Adrenal gland (tissue), 5 donors: Measurements from ENCODE around the gene SELENOM.

Experiments used
- POLR2A ChIP-seq, 2 donors: fragments of 450-650 bp; IDR thresholded peaks; one replicate each; pipeline ENCODE4 v1.6.1; 2017; ENCODE audit warnings: antibody characterized with exemption in 2 of 2, mild to moderate bottlenecking in 2 of 2, moderate library complexity in 1 of 2
- TF ChIP-seq, protein P1 (sequence below), 6 experiments: fragments of 450-650 bp in 4 of 6; fragments of 200-600 bp in 2 of 6; sonication (generic) in 1 of 6; IDR thresholded peaks; 1 replicate in 5 of 6; 2 replicates in 1 of 6; pipeline versions ENCODE4 v1.5.1 to v1.8.0; 2016 to 2021; ENCODE audit warnings: antibody characterized with exemption in 6 of 6, mild to moderate bottlenecking in 2 of 6, moderate library complexity in 1 of 6
- donor health status: DM: no; HTN: no; CAD: no.

DNA sequence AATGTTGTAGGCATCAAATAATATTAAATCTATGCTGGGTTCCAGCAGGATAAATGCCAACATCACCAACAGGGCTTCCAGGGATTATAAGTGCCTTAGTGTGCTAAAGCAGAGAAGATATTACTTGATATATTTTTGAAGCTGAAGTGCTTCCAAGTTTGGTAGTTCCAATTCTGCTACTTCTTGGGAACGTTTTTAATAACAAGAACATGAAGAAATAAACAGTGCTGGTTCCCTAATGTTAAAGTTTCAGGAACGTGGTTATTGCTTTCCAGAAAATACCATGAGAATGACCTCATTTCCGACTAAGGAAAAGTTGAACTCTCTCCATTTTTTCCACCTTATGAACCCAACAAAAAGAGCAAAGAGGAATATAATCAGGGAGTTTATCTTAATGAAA lies 48.1 kb upstream of the SELENOM start:
- TF ChIP-seq, protein P1, sequence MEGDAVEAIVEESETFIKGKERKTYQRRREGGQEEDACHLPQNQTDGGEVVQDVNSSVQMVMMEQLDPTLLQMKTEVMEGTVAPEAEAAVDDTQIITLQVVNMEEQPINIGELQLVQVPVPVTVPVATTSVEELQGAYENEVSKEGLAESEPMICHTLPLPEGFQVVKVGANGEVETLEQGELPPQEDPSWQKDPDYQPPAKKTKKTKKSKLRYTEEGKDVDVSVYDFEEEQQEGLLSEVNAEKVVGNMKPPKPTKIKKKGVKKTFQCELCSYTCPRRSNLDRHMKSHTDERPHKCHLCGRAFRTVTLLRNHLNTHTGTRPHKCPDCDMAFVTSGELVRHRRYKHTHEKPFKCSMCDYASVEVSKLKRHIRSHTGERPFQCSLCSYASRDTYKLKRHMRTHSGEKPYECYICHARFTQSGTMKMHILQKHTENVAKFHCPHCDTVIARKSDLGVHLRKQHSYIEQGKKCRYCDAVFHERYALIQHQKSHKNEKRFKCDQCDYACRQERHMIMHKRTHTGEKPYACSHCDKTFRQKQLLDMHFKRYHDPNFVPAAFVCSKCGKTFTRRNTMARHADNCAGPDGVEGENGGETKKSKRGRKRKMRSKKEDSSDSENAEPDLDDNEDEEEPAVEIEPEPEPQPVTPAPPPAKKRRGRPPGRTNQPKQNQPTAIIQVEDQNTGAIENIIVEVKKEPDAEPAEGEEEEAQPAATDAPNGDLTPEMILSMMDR (IDR thresholded peaks at IDR 0.05), result no peak
- no peak for TF ChIP-seq POLR2A (IDR thresholded peaks at IDR 0.05)
